ENCODE data around the gene EPHB6. TPM values are rescaled to one million over a fixed set of nuclear protein-coding genes. Genes with fewer than 3 reads are reported as not detected.

Gene EPHB6
- total RNA-seq, 1 donor: 11.0 TPM

- no peak overlapping the region for H3K4me3 ChIP-seq (ENCODE audit: low read depth, low read length)
- TF ChIP-seq CTCF (IDR thresholded peaks at IDR 0.05; ENCODE audit: insufficient read depth, low read length): no peak
Measured at GRCh38 chr7:142857625-142858024, 2.7 kb downstream of the EPHB6 start.

GRCh38 chr7:142859411-142859810, 4.5 kb downstream of the EPHB6 start:
- no peak for DNase-seq (ENCODE audit: low read depth)
- H3K4me3 ChIP-seq (ENCODE audit: low read depth, low read length): no peak overlapping the region
- TF ChIP-seq CTCF (IDR thresholded peaks at IDR 0.05; ENCODE audit: insufficient read depth, low read length): no peak

More at GRCh38 chr7:142857625-142858024, 2.7 kb downstream of the EPHB6 start:
- no peak for DNase-seq (ENCODE audit: low read depth)

GRCh38 chr7:142859829-142860228, 5.0 kb downstream of the EPHB6 start:
- H3K4me3 ChIP-seq (ENCODE audit: low read depth, low read length): no peak overlapping the region
- DNase-seq (ENCODE audit: low read depth): peak; percentile 77
- TF ChIP-seq CTCF (IDR thresholded peaks at IDR 0.05; ENCODE audit: insufficient read depth, low read length): no peak

- H3K4me3 ChIP-seq (ENCODE audit: low read depth, low read length): no peak overlapping the region
- no peak for TF ChIP-seq CTCF (IDR thresholded peaks at IDR 0.05; ENCODE audit: insufficient read depth, low read length)
- no peak for DNase-seq (ENCODE audit: low read depth)
Measured at GRCh38 chr7:142860968-142861367, 6.1 kb downstream of the EPHB6 start.

- DNase-seq (ENCODE audit: low read depth): no peak
- no peak overlapping the region for H3K4me3 ChIP-seq (ENCODE audit: low read depth, low read length)
- no peak for TF ChIP-seq CTCF (IDR thresholded peaks at IDR 0.05; ENCODE audit: insufficient read depth, low read length)
Measured at GRCh38 chr7:142862351-142862750, 7.5 kb downstream of the EPHB6 start.

- DNase-seq (ENCODE audit: low read depth): no peak
- H3K4me3 ChIP-seq (ENCODE audit: low read depth, low read length): no peak overlapping the region
- no peak for TF ChIP-seq CTCF (IDR thresholded peaks at IDR 0.05; ENCODE audit: insufficient read depth, low read length)
Measured at GRCh38 chr7:142862786-142863400, 8.0 kb downstream of the EPHB6 start.
